ENCODE measurements around the gene CLDN18.

Gene CLDN18

GRCh38 chr3:138009476-138010272 lies at the start of gene CLDN18:
Gene CLDN18, plus strand, starts transcription at chr3:138010165. Its CDS starts 61 bp downstream, at chr3:138010226.
- DNase-seq = no peak

DNA sequence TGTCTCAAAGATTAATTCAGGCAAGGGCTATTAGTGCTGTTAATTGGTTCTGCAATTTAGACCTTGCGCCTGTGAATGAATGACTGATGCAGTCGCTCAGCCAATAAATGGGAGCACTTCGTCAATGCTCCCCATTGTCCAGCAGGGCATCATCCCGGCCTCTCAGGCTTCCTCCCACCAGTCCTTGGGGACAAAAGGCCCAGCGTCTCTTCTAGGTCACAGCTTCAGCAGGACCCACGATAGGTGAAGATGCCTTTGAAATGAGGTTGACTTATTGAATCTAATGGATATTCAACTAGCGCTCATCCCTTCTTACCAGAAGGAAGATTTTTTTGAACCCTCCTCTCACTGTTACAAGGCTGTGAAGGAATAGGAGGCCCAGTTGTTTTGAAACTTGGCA lies 47.7 kb upstream of the CLDN18 start:
- no peak for DNase-seq

DNA sequence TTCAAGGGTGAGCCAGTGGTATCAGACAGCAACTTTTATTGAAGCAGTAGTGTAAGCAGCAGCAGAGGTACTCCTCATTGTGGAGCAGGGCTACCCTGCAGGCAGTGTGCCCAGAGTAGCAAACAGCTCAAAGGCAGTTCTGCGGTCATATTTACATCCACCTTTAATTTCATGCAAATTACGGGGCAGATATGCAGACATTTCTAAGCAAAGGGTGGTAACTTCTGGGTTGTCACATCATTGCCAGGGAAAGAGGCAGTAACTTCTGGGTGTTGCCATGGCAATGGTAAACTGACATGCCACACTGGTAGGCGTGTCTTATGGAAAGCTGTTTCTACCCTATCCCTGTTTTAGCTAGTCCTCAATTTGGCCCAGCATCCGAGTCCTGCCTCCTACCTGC lies 46.5 kb upstream of the CLDN18 start:
- DNase-seq = no peak

DNA sequence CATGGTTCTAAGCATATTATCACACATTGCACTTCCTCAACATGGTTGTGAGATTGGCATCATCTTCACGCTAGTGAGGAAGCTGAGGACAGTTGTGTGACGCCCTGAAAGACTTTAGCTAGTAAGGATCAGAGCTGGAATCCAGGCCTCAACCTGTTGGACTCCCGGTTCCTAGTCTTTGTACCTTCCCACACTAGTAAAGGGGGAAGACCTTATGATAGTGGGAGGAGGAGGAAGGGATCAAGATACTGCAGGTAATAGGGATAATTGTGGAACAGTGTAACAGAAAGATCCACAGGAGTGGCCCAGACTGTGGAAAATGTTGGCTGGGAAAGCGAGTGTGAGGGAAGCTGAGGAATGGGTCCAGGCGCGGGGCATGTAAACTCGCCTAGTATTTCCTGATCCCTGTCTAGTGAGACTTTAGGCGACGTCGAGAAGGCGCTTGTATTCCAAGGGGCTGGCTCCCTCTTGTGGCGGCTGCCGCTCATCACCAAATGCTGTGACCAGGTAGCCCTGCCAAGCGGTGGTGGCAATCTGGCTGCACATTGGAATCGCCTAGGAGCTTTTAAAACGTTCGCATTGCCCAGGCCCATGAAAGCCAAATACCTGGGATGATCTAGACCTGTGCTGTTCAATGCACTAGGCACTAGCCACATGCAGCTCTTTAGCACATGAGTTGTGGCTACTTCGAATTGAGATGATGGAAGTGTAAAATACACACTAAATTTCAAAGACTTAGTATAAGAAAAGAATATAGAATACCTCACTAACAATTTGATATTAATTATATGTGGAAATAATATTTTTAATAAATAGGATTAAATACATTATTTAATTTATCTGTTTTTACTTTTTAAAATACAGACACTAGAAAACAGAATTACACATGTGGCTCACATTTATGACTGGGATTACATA lies 38.8 kb upstream of the CLDN18 start:
- DNase-seq = peak in 12 of 14 donors; percentile 6 to 77 (median 24)

DNA sequence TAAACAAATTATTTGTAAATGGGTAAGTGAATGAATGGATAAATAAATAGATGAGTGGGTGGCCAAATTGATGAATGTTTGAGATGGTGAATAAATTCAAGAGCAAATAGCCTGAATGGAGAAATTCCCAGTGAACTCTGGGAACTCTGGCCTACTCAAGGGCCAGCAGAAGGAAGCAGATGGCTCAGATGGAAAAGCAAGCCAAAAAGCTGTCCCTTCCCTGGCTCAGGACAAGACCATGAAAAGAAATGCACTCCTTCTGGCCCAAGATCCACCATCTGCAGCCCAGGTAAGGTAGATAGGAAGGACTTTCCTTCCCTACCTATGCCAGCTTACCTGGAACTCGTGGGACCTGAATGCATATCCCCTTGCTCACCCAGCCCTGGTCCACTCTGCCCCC lies 37.6 kb upstream of the CLDN18 start:
- peak in 2 of 14 donors; percentile 13 to 77 for DNase-seq

DNA sequence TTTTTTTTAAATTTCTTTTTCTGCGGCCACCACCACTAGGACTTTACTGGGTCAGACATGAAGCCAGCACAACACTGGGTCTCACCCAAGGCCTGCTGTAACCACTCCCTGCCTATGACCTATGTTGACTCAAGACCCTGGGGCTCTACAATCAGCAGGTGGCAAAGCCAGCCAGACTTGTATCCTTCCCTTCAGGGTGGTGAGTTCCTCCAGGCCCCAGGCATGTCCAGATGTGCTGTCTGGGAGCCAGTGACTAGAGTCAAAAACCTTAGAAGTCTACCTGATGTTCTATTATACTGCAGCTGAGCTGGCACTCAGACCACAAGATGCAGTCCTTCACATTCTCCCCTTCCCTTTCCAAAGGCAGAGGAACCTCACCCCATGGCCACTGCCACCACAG lies 31.6 kb upstream of the CLDN18 start:
- no peak for DNase-seq

- DNase-seq = no peak
Measured at GRCh38 chr3:137987723-137988122, 22.2 kb upstream of the CLDN18 start.

- no peak for DNase-seq
Measured at GRCh38 chr3:137988152-137988551, 21.8 kb upstream of the CLDN18 start.

DNA sequence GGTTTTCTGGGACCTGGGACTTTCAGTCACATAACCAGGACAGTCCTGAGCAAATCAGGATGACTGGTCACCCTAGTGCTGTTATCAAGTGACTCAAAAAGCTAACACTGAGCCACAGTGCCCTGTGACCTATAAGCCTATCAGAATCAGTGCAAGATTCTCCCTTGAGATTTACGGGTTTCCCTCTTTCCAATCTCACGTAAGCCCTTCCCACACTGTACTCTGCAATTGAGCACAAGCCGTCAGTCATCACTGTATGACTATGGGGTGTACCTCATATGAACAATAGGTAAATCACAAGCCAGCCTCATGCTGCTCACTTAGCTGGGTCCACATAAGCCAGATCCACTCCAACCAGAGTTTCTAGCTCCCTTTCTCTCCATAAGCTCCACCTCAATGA lies 21.0 kb upstream of the CLDN18 start:
- DNase-seq = no peak

- no peak for DNase-seq
Measured at GRCh38 chr3:137990427-137990826, 19.5 kb upstream of the CLDN18 start.

- DNase-seq = no peak
Measured at GRCh38 chr3:137992592-137992991, 17.4 kb upstream of the CLDN18 start.

DNA sequence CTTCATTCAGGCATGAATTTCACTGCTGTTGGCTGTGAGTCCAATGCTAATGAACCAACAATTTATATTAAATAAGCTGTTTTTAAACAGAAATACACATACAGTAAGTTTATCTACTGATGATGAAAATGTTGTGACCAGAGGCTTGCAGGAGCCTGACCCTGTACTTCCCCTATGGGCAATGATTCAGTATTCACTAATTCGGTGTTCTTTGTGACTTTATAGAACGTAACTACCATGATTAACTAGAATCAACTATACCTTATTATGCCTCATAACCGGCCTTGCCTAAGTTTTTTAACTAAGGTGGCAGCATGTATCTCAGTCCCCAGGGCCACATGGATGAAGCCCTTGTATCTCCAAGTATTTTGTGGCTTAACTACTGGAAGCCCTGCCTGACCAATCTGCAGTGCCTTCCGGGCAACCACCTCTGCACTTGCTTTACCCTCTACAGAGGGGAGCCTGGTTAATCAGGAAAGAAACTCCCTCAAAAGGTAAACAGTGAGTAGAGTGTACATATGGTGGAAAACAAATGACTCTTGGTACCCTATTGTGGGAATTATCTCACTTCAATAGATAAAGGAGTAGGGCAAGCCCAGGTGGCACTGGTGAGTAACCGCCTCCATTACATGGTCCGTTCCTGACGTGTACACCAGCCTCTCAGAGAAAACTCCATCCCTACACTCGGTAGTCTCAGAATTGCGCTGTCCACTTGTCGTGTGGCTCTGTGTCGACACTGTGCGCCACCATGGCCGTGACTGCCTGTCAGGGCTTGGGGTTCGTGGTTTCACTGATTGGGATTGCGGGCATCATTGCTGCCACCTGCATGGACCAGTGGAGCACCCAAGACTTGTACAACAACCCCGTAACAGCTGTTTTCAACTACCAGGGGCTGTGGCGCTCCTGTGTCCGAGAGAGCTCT lies 11.6 kb upstream of the CLDN18 start:
- no peak for DNase-seq

- no peak for DNase-seq
Measured at GRCh38 chr3:138003069-138003468, 6.9 kb upstream of the CLDN18 start.

DNA sequence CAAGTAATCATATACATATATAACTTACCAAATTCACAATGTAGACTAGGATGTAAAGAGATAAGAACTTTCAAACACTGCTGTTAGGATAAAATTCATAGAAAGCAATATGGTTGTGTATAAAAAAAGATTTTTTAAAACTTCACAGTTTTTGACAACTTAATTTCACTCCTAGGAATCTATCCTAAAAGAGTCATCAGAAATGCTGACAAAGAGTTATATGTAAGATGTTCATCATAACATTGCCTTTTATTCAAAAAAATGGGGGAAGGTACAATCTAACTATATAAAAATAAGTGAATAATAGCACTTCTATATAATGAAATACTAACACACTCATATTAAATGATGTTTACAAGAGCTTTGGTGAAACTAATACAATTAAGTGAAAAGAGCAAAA lies 4.3 kb upstream of the CLDN18 start:
- DNase-seq = no peak

- DNase-seq = no peak
Measured at GRCh38 chr3:138007898-138008297, 2.1 kb upstream of the CLDN18 start.

DNA sequence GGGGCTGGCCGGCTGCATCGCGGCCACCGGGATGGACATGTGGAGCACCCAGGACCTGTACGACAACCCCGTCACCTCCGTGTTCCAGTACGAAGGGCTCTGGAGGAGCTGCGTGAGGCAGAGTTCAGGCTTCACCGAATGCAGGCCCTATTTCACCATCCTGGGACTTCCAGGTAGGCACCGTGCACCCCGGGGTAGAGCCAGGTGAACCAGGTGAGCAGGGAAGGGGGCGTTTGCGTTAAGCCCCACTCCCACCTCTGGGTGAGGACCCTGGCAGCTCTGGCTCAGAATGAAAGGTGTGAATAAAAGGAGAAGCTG lies 267 bp downstream of the CLDN18 start:
- no peak for DNase-seq

DNA sequence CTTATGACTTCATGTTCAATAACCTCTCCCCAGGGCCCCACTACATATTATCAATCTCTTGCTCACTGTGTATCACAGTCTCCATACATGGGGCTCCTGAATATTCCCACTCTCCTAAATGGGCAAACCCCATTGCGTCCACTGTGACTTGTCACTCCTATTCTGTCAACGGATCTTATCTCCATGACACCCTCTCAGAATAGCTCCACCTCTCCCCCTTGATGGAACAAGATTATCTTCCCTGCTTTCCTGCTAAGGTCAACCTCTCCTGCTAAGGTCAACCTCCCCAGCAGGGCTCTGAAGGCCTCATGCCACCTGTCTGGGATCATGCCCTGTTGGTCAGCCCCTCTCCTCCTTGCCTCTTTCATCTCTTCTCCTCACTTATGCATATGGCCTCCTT lies 1.8 kb downstream of the CLDN18 start:
- DNase-seq = no peak

- no peak for DNase-seq
Measured at GRCh38 chr3:138012526-138012925, 2.6 kb downstream of the CLDN18 start.

DNA sequence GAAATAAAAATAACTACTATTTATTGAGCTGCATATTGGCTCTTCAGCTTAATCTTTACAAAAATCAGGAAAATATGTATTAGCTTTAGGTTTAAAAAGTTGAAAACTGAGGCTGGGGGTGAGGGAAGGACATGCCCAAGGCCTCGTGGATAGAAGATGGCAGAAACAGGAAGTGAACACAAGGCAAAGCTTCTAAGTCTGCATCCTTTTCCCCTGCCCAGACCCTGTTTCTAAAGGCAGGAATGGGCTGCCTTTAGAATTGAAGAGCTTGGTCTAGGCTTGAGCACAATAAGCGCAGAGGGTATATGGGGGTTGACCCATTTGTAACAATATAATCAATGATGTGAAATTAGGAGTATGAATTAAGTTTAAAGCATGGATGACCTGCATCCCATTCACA lies 6.1 kb downstream of the CLDN18 start:
- DNase-seq = no peak

DNA sequence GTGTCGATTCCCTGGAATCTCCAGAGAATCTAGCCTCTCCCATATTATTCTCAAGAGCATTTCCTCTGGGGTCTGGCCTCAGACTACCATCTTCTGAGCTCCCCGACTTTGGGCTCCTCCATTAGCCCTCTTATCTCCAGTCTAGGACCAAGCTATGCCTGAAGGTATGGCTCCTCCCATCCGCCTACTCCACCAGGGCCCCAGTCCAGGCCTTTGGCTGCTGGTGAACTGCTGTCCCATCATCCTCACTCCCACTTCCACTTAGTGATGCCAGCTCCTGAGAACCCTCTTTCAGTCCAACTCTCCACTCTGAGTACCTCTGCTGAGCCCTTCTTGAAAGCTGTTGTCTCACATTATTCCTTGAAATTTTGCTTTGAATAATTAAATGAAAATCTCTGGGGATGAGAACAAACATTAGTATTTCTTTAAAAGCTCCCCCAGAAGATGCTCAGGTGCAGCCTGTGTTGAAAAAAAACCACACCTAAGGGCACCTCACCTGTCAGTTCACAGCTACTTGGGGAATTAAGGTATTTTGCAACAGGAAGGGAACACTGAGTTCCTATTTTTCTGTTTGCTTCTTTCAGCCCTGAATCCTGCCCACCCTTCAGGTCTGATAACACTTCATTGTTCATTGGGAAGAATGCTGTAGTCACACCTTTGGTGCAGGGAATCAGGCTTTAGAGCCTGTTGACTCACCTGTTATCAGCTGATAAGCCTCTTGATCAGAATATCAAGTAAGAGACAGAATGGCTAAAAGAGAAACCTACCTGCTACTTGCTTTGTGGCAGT lies 9.5 kb downstream of the CLDN18 start:
- no peak for DNase-seq

DNA sequence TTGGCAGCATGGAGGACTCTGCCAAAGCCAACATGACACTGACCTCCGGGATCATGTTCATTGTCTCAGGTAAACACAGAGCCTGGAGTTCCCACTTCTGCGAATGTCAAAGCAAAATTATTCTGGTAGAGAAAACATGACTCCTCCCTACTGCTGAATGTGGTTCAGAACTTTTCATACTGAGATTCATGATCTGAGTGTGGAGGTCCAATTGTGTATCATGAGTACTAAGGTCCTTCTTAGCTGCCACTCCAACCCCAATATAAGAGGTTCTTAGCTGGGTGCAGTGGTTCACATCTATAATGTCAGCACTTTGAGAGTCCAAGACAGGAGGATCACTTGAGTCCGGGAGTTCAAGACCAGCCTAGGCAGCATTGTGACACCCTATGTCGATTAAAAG lies 13.8 kb downstream of the CLDN18 start:
- no peak for DNase-seq

DNA sequence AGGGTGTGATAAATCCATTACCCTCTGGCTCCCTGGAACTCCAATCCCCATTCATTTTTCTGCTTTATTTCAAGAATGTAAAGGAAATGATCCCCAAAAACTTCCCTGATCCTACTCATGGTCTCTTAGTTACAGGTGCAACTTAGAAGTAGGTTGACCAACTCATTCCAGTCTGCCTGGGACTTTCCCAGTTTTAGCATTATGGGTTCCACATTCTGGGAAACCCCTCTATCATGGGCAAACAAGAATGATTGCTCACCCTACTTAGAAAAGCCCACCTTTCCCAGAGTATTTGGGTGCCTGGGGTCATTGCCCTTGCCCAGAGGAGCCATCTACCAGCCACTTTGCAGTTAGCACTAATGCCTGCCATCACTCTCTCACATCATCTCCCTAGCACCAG lies 15.6 kb downstream of the CLDN18 start:
- DNase-seq = no peak

Measured in C1 segment of cervical spinal cord (tissue), 14 donors.